Smooth muscle cell (in vitro differentiated cells): ENCODE measurements around the gene TRABD2B. TPM values are rescaled to one million over a fixed set of nuclear protein-coding genes. Genes with fewer than 3 reads are reported as not detected.

Experiments used
- DNase-seq: peaks from one replicate; lab custom pipeline; 2025; ENCODE audit not compliant: unreplicated experiment; lab: John Stamatoyannopoulos, UW
- H2AFZ ChIP-seq: fragments of 200-600 bp; sonication (generic); 2 replicates; pipeline ENCODE4 v1.6.0; 2016; ENCODE audit warnings: antibody characterized with exemption, low read depth, mild to moderate bottlenecking
- H3F3A ChIP-seq: fragments of 200-600 bp; sonication (generic); 2 replicates; pipeline ENCODE4 v1.6.0; 2017; ENCODE audit warnings: antibody characterized with exemption, low read depth
- H3K27ac ChIP-seq: fragments of 200-600 bp; sonication (generic); 2 replicates; pipeline ENCODE4 v1.5.1; 2016; ENCODE audit warnings: low read depth, mild to moderate bottlenecking
- H3K27me3 ChIP-seq: fragments of 200-600 bp; sonication (generic); 2 replicates; pipeline ENCODE4 v1.6.1; 2016; ENCODE audit warnings: low read depth, mild to moderate bottlenecking
- H3K36me3 ChIP-seq: fragments of 200-600 bp; sonication (generic); 2 replicates; pipeline ENCODE4 v1.5.1; 2016; ENCODE audit warnings: low read depth
- H3K4me1 ChIP-seq: fragments of 200-600 bp; sonication (generic); 2 replicates; pipeline ENCODE4 v1.5.1; 2016; ENCODE audit warnings: low read depth
- H3K4me2 ChIP-seq: fragments of 200-600 bp; sonication (generic); 2 replicates; pipeline ENCODE4 v1.6.0; 2016; ENCODE audit warnings: mild to moderate bottlenecking
- H3K4me3 ChIP-seq: fragments of 200-600 bp; sonication (generic); 2 replicates; pipeline ENCODE4 v1.5.1; 2016; ENCODE audit warnings: mild to moderate bottlenecking
- H3K79me2 ChIP-seq: fragments of 200-600 bp; sonication (generic); 2 replicates; pipeline ENCODE4 v1.6.0; 2016; ENCODE audit warnings: low read depth, mild to moderate bottlenecking
- H3K9ac ChIP-seq: fragments of 200-600 bp; sonication (generic); 2 replicates; pipeline ENCODE4 v1.6.0; 2016; ENCODE audit warnings: low read depth
- H3K9me3 ChIP-seq: fragments of 200-600 bp; sonication (generic); replicated peaks from 2 replicates; pipeline ENCODE4 v1.5.1; 2016; ENCODE audit warnings: low read depth
- H4K20me1 ChIP-seq: fragments of 200-600 bp; sonication (generic); 2 replicates; pipeline ENCODE4 v1.6.0; 2016; ENCODE audit warnings: low read depth
- WGBS: methylation state at CpG from one replicate; pipeline ENCODE4 v1.1.7; 2016; ENCODE audit warnings: low lambda C conversion rate; 5-methylcytosine and 5-hydroxymethylcytosine counted together
- polyA plus RNA-seq: library from polyadenylated mRNA; unstranded; fragments of >200 nt; fragmentation: Nextera tagmentation; extraction: Ambion mirVana; gene quantifications from 2 replicates; pipeline ENCODE4 v1.2.1, GENCODE V29; 2016
- total RNA-seq: library from RNA; depleted of rRNA; stranded (reverse); fragments of >200 nt; gene quantifications from 2 replicates; pipeline ENCODE4 v1.2.3, GENCODE V29; 2014
- TF ChIP-seq, protein P1 (sequence below): fragments of 200-600 bp; sonication (generic); IDR thresholded peaks from 2 replicates; pipeline ENCODE4 v1.5.1; 2017; ENCODE audit warnings: borderline replicate concordance, mild to moderate bottlenecking, antibody characterized with exemption; ENCODE audit not compliant: insufficient read depth, poor library complexity, severe bottlenecking

Gene TRABD2B
- total and polyA plus RNA-seq, 2 experiments from 2014 or later = 0.94 to 4.9 TPM

DNA sequence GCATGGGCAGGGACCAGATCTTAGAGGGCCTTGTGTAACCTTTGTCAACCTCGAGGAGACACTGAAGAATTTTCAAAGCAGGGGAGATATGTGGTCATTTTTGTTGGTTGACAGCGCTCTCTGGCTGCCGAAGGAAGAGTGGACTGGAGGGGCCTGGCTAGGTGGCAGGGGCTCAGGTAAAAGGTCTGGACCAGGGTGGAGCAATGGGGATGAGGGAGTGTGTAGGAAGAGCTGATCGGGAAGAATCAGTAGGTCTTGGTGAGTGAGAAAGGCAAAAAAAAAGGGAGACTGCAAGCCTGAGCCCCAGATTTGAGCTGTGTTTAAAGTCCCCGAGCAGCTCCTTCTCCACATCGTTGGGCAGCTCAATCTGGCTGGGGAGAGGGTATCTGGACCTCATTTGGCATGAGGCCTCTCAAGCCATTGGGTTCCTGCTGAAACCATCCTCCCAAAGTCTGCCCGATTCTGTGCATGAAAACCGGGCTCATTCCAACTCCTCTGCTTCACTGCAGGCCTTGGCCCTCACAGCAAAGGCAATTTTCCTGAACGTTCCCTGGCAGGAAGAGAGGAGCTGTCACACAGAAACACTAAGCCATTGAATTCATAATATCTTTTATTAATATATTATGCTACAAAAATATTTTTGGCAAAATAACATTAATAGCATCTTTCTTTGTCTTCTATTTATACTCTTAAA, 237.1 kb downstream of the TRABD2B start:
- H3K27me3 ChIP-seq = peaks cover 4% of the 10 kb centered on the region
- no peaks in the 10 kb centered on the region for H3K4me1 ChIP-seq
- DNase-seq = no peak
- WGBS = 89% methylated on average over 9 of the region's 9 CpGs
- H2AFZ ChIP-seq = no peak overlapping the region
- H3F3A ChIP-seq = no peaks in the 10 kb centered on the region
- no peak overlapping the region for H3K27ac ChIP-seq
- H4K20me1 ChIP-seq = no peaks in the 10 kb centered on the region
- no peaks in the 10 kb centered on the region for H3K9me3 ChIP-seq
- H3K4me2 ChIP-seq = no peak overlapping the region
- TF ChIP-seq, protein P1, sequence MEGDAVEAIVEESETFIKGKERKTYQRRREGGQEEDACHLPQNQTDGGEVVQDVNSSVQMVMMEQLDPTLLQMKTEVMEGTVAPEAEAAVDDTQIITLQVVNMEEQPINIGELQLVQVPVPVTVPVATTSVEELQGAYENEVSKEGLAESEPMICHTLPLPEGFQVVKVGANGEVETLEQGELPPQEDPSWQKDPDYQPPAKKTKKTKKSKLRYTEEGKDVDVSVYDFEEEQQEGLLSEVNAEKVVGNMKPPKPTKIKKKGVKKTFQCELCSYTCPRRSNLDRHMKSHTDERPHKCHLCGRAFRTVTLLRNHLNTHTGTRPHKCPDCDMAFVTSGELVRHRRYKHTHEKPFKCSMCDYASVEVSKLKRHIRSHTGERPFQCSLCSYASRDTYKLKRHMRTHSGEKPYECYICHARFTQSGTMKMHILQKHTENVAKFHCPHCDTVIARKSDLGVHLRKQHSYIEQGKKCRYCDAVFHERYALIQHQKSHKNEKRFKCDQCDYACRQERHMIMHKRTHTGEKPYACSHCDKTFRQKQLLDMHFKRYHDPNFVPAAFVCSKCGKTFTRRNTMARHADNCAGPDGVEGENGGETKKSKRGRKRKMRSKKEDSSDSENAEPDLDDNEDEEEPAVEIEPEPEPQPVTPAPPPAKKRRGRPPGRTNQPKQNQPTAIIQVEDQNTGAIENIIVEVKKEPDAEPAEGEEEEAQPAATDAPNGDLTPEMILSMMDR = no peak
- H3K4me3 ChIP-seq = no peak overlapping the region
- no peaks in the 10 kb centered on the region for H3K36me3 ChIP-seq
- H3K9ac ChIP-seq = no peak overlapping the region
- no peaks in the 10 kb centered on the region for H3K79me2 ChIP-seq

DNA sequence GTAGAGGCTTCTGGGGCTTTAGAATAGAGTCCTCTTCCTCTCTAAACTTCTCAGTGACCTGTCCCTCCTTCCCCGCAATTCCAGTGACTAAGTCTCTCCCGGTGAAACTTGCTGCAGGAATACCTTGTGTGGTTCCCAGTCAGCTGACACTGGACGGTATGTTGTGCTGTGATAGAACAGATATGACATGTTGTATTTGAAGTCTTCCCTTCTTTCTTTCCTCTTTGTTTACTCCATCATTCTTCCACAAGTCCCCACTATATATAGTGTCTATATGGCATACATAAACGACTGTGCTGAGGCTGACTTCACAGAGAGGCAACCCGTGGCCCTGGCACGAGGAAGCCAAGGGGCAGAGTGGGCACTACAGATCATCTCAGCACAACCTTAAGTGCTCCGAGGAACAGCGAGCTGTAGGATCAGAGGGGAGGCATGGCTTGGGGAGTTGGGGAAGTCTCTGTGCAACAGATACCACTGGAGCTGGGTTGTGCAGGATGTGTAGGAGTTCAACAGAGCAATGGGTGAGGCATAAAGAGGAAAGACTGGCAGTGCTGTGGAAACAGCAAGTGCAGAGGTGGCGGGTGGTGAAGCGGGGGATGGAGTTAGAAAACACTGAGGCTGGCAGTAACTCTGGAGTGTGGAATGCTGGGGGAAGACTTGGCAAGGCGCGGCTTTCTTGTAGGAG, 237.8 kb downstream of the TRABD2B start:
- H3K9me3 ChIP-seq = no peaks in the 10 kb centered on the region
- no peaks in the 10 kb centered on the region for H3K79me2 ChIP-seq
- no peak for DNase-seq
- no peaks in the 10 kb centered on the region for H3K4me1 ChIP-seq
- TF ChIP-seq, protein P1 = no peak
- no peak overlapping the region for H3K9ac ChIP-seq
- no peaks in the 10 kb centered on the region for H4K20me1 ChIP-seq
- H3K36me3 ChIP-seq = no peaks in the 10 kb centered on the region
- no peak overlapping the region for H2AFZ ChIP-seq
- H3F3A ChIP-seq = no peaks in the 10 kb centered on the region
- H3K4me2 ChIP-seq = no peak overlapping the region
- H3K4me3 ChIP-seq = no peak overlapping the region
- 87% methylated on average over 12 of the region's 12 CpGs for WGBS
- peaks cover 4% of the 10 kb centered on the region for H3K27me3 ChIP-seq
- no peak overlapping the region for H3K27ac ChIP-seq

DNA sequence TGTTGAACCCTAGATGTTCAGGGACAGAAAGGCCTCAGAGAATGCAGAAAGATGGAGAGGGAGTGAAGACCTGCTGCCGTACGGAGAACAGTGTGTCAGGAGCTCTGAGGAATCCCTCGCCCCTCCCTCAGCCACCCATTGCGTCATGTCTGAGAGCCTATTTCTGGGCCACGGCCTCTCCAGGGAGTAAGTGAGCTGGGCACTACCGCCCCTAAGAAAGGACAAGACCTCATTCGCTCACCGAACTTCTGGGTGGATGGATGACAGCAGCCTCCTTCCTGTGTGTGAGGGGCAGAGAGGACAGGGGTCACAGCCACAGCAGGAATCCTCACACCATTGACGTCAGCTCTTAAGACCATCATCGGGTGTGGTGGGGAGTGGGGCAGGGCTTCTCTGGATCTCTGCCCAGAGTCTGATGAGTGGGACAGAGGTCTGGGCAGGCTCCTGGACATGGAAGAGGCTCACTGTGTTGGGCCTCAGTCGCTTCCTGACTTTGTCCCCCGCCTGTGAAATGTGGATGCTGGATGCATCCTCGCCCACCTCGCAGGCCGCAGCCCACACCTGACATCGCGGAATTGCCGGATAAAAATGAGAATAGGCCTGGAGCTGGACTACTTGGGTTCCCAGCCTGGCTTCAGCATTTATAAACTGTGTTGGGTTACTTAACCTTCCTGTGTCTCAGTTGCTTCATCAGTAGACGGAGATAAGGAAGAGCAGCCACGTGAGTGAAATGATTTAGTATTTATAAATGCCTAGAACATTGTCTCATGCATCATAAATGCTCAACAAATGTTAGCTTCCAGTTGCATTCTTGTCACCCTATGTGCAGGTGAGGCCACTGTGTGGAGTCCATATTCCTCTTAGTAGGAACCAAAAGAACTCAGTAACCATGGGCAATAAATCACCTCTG, 238.6 kb downstream of the TRABD2B start:
- no peaks in the 10 kb centered on the region for H3K36me3 ChIP-seq
- no peak overlapping the region for H3K27ac ChIP-seq
- TF ChIP-seq, protein P1 = no peak
- H4K20me1 ChIP-seq = no peaks in the 10 kb centered on the region
- DNase-seq = no peak
- H3K9me3 ChIP-seq = no peaks in the 10 kb centered on the region
- H3K4me3 ChIP-seq = no peak overlapping the region
- H3K4me2 ChIP-seq = no peak overlapping the region
- no peaks in the 10 kb centered on the region for H3F3A ChIP-seq
- H3K27me3 ChIP-seq = peaks cover 4% of the 10 kb centered on the region
- WGBS = 77% methylated on average over 20 of the region's 20 CpGs
- H3K9ac ChIP-seq = no peak overlapping the region
- no peaks in the 10 kb centered on the region for H3K79me2 ChIP-seq
- no peak overlapping the region for H2AFZ ChIP-seq
- no peaks in the 10 kb centered on the region for H3K4me1 ChIP-seq
